Retinal pigment epithelial cell (primary cell): ENCODE data around the gene MYCBP.

Experiments used
- DNase-seq: peaks from one replicate; pipeline ENCODE4 v3.0.0-alpha.2; 2010; ENCODE audit warnings: low read depth
- H3K4me3 ChIP-seq: 2 replicates; pipeline ENCODE4 v1.5.1; 2011; ENCODE audit warnings: mild to moderate bottlenecking, low read length, control low read depth, moderate library complexity
- CTCF ChIP-seq: conservative IDR thresholded peaks from 2 replicates; pipeline ENCODE4 v1.5.1; 2011; ENCODE audit warnings: low read depth, low read length, control low read depth, inconsistent platforms

Gene MYCBP

GRCh38 chr1:38833146-38833545, 40.0 kb downstream of the MYCBP start:
- no peak for TF ChIP-seq CTCF

DNA sequence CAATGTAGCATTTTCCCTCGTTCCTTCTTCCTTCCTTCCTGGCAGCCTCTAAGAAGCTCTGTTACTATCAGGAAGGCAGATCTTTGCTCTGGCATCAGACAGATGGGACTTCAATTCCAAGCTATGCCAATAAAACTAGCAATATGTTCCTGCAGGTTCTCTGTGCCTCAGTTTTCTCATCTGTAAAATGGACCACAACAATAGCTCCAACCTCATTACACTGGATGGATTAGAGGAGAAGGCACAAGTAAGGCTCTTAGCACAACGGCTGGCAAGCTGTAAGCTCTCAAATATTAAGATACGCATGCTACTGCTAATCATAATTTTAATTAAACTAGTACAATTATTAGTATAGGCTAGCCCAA, 40.8 kb downstream of the MYCBP start:
- no peak for TF ChIP-seq CTCF
- H3K4me3 ChIP-seq: no peak overlapping the region

More at GRCh38 chr1:38833146-38833545, 40.0 kb downstream of the MYCBP start:
- H3K4me3 ChIP-seq: no peak overlapping the region
- no peak for DNase-seq

GRCh38 chr1:38831731-38832369, 41.3 kb downstream of the MYCBP start:
- no peak overlapping the region for H3K4me3 ChIP-seq
- no peak for TF ChIP-seq CTCF
- no peak for DNase-seq

More for the DNA sequence above, 40.8 kb downstream of the MYCBP start:
- no peak for DNase-seq

DNA sequence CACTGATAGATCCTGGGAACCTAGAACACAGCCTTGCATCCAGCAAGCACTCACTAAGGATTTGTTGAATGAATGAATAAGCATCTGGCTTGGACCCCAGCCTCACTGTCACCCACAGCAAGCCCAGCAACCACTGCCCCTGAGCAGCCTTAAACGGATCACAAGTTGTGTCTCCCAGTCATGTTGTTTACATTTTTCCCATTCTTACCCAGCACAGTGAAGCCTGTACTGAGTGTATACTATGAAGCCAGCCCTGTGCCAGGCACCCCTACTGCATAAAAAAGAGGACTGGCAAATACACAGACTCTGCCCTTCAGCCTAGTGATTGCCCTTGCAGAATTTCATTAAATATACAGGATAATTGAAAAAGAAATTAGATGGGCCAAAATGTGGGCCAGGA, 43.8 kb downstream of the MYCBP start:
- TF ChIP-seq CTCF: no peak
- no peak overlapping the region for H3K4me3 ChIP-seq
- no peak for DNase-seq

DNA sequence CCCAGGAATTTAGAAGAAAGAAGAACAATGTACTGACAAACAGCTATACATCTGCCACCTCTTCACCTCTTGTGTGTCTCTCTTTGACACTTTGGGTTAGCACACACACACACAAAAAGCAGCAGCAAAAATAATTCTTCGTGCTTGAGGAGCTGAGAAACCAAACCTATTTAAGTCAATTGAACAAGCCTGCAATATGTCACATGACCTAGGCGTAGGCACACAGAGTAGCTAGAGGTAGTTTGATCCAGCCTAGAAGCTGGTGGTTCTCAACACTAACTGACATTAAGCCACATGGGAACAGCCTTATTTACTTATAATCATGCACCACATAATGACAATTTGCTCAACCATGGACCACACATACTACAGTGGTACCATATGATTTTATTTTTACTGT, 45.8 kb downstream of the MYCBP start:
- no peak for DNase-seq
- no peak overlapping the region for H3K4me3 ChIP-seq
- no peak for TF ChIP-seq CTCF

DNA sequence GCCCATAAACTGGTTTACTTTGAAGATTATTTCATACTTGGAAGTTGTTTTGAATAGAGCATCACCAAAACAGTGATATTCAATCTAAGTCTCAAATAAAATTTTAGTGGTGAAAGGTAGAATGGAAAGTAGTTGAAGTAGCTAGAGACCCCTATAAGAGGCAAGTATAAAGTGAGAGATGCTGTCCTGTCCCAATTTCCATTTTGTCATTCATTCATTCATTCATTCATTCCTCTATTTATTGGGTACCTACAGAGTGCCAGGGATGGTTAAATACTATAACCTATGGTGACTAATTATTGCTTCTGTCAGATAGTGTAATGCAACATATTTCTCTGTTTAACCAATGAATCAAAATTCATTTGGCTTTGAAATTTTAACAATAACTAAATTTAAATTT, 46.3 kb downstream of the MYCBP start:
- TF ChIP-seq CTCF: no peak
- H3K4me3 ChIP-seq: no peak overlapping the region
- DNase-seq: no peak

GRCh38 chr1:38826262-38826661, 46.9 kb downstream of the MYCBP start:
- TF ChIP-seq CTCF: no peak
- DNase-seq: peak; percentile 16
- H3K4me3 ChIP-seq: no peak overlapping the region
